HCT116 (cell line): ENCODE measurements around the gene KCNH3. TPM values are rescaled to one million over a fixed set of nuclear protein-coding genes. Genes with fewer than 3 reads are reported as not detected.

Source experiments
- ATAC-seq: fragments of 200-7000 bp; cut with Tn5 transposase; 2 replicates; pipeline ENCODE4 v1.9.1; 2020; ENCODE audit warnings: mild to moderate bottlenecking, moderate library complexity
- BruUV-seq: library from RNA; stranded (reverse); fragments of 400-500 nt; replicated peaks from 2 replicates; lab custom pipeline; 2021; lab: Mats Ljungman, UMichigan
- CTCF ChIA-PET: fragments of 300-600 bp; sonication (Branson Sonifier 250); formaldehyde crosslinking; loops from one replicate; lab custom pipeline; 2021; ENCODE audit warnings: antibody characterized with exemption; lab: Charles Lee
- POLR2A ChIA-PET: fragments of 300-600, 350-600 bp; sonication (Branson Sonifier 250); formaldehyde crosslinking; loops from one replicate; lab custom pipeline; 2021; ENCODE audit warnings: antibody characterized with exemption; lab: Charles Lee
- RAD21 ChIA-PET, 2 experiments: fragments of 300-600 bp; sonication (Branson Sonifier 250); formaldehyde crosslinking; loops; one replicate each; lab custom pipeline; 2023; ENCODE audit warnings: low total read pairs in 2 of 2; ENCODE audit not compliant: uncharacterized antibody in 2 of 2, unreplicated experiment in 2 of 2, low non-redundant PET in 1 of 2; lab: Charles Lee
- DNase-seq: peaks from one replicate; pipeline ENCODE4 v3.0.0-alpha.2; 2010; ENCODE audit warnings: low read depth, low spot score
- H2AFZ ChIP-seq: fragments of 200-600 bp; shearing (Covaris generic), sonication (generic); 2 replicates; pipeline ENCODE4 v1.6.1; 2017; ENCODE audit warnings: low read depth, mixed run types, mixed read lengths, antibody characterized with exemption, low read length; ENCODE audit not compliant: poor library complexity, severe bottlenecking
- H3K27ac ChIP-seq: 2 replicates; pipeline ENCODE4 v1.5.1; 2012; ENCODE audit warnings: low read depth, low read length
- H3K27me3 ChIP-seq: fragments of 200-600 bp; sonication (generic); 2 replicates; pipeline ENCODE4 v1.6.1; 2016; ENCODE audit warnings: mixed run types, low read length, mixed read lengths; ENCODE audit not compliant: insufficient read depth
- H3K36me3 ChIP-seq, 2 experiments: fragments of 200-500 bp in 1 of 2; fragments of 200-600 bp in 1 of 2; sonication (Bioruptor generic) in 1 of 2; sonication (generic) in 1 of 2; 2 replicates each; pipeline versions ENCODE4 v1.5.1 to v1.6.1; 2014 to 2016; ENCODE audit warnings: low read length in 2 of 2, inconsistent platforms in 1 of 2, mixed read lengths in 1 of 2, mixed run types in 1 of 2; ENCODE audit not compliant: insufficient read depth in 2 of 2, control insufficient read depth in 1 of 2
- H3K4me1 ChIP-seq, 2 experiments: fragments of 200-600 bp in 1 of 2; sonication (generic) in 1 of 2; 2 replicates each; pipeline versions ENCODE4 v1.5.1 to v1.6.1; 2012 to 2017; ENCODE audit warnings: low read length in 2 of 2, inconsistent platforms in 1 of 2, mild to moderate bottlenecking in 1 of 2, mixed read lengths in 1 of 2, mixed run types in 1 of 2, moderate library complexity in 1 of 2; ENCODE audit not compliant: insufficient read depth in 2 of 2, control insufficient read depth in 1 of 2
- H3K4me2 ChIP-seq: fragments of 200-600 bp; sonication (generic); 2 replicates; pipeline ENCODE4 v1.6.1; 2017; ENCODE audit warnings: mixed run types, low read length, mixed read lengths
- H3K4me3 ChIP-seq, 2 experiments: fragments of 200-600 bp in 1 of 2; sonication (generic) in 1 of 2; replicated peaks in 1 of 2; 2 replicates each; pipeline ENCODE4 v1.5.1; 2011 to 2016; ENCODE audit warnings: low read length in 2 of 2, control low read depth in 1 of 2, low read depth in 1 of 2, mild to moderate bottlenecking in 1 of 2, mixed read lengths in 1 of 2, mixed run types in 1 of 2
- H3K79me2 ChIP-seq: fragments of 200-600 bp; sonication (generic); 2 replicates; pipeline ENCODE4 v1.6.1; 2017; ENCODE audit warnings: mild to moderate bottlenecking, mixed run types, low read length, moderate library complexity, mixed read lengths; ENCODE audit not compliant: insufficient read depth
- H3K9ac ChIP-seq: fragments of 200-600 bp; sonication (generic); 2 replicates; pipeline ENCODE4 v1.6.1; 2016; ENCODE audit warnings: low read length, mixed read lengths
- H3K9me2 ChIP-seq: fragments of 200-600 bp; sonication (generic), shearing (Covaris generic); 2 replicates; pipeline ENCODE4 v1.6.1; 2017; ENCODE audit warnings: mixed run types, mild to moderate bottlenecking, moderate library complexity; ENCODE audit not compliant: insufficient read depth
- H3K9me3 ChIP-seq, 2 experiments: fragments of 200-500 bp in 1 of 2; fragments of 200-600 bp in 1 of 2; sonication (Bioruptor generic) in 1 of 2; sonication (generic) in 1 of 2; 2 replicates each; pipeline ENCODE4 v1.6.1; 2014 to 2017; ENCODE audit warnings: low read length in 2 of 2, mixed read lengths in 2 of 2, inconsistent platforms in 1 of 2, low read depth in 1 of 2, mild to moderate bottlenecking in 1 of 2, mixed run types in 1 of 2, moderate library complexity in 1 of 2; ENCODE audit not compliant: control insufficient read depth in 1 of 2, insufficient read depth in 1 of 2
- H4K20me1 ChIP-seq: fragments of 200-600 bp; sonication (generic), shearing (Covaris generic); 2 replicates; pipeline ENCODE4 v1.6.1; 2017; ENCODE audit warnings: mixed run types, mild to moderate bottlenecking, moderate library complexity; ENCODE audit not compliant: insufficient read depth
- EGR1 ChIP-seq: IDR thresholded peaks from 2 replicates; pipeline ENCODE4 v1.6.1; 2012; ENCODE audit warnings: low read depth
- JUND ChIP-seq: IDR thresholded peaks from 2 replicates; pipeline ENCODE4 v1.6.1; 2012
- RAD21 ChIP-seq: IDR thresholded peaks from 2 replicates; pipeline ENCODE4 v1.6.1; 2012; ENCODE audit warnings: low read depth, mild to moderate bottlenecking
- SIN3A ChIP-seq: IDR thresholded peaks from 2 replicates; pipeline ENCODE4 v1.6.1; 2012; ENCODE audit warnings: low read depth
- SP1 ChIP-seq: IDR thresholded peaks from 2 replicates; pipeline ENCODE4 v1.6.1; 2012; ENCODE audit warnings: low read depth
- TCF7L2 ChIP-seq: IDR thresholded peaks from 2 replicates; pipeline ENCODE4 v1.7.0; 2011; ENCODE audit warnings: borderline replicate concordance, inconsistent platforms; ENCODE audit not compliant: insufficient read depth, insufficient read length; ENCODE audit errors: extremely low read depth
- YY1 ChIP-seq: IDR thresholded peaks from 2 replicates; pipeline ENCODE4 v1.6.1; 2011; ENCODE audit warnings: low read length, low read depth, moderate library complexity, mild to moderate bottlenecking; ENCODE audit not compliant: insufficient replicate concordance; ENCODE audit errors: extremely low read depth
- intact Hi-C: fragments of 100-400 bp; cut with micrococcal nuclease; formaldehyde crosslinking; loops from 2 replicates; pipeline ENCODE4 v1.10.0; 2022
- total RNA-seq: library from RNA; stranded (reverse); gene quantifications from one replicate; pipeline ENCODE4 v1.2.1, GENCODE V29; 2021; ENCODE audit not compliant: unreplicated experiment
- TF ChIP-seq, protein P1 (sequence below), 3 experiments: fragments of 200-600 bp in 1 of 3; sonication (generic) in 1 of 3; IDR thresholded peaks in 2 of 3; conservative IDR thresholded peaks in 1 of 3; 2 replicates each; pipeline ENCODE4 v1.5.1; 2012 to 2017; ENCODE audit warnings: low read depth in 2 of 3, low read length in 2 of 3, antibody characterized with exemption in 1 of 3, borderline replicate concordance in 1 of 3, control low read depth in 1 of 3, mild to moderate bottlenecking in 1 of 3, mixed read lengths in 1 of 3, mixed run types in 1 of 3, moderate library complexity in 1 of 3; ENCODE audit not compliant: insufficient read depth in 1 of 3
- TF ChIP-seq, protein P2 (sequence below): IDR thresholded peaks from 2 replicates; pipeline ENCODE4 v1.6.1; 2012; ENCODE audit warnings: low read depth
- TF ChIP-seq, protein P3 (sequence below): IDR thresholded peaks from 2 replicates; pipeline ENCODE4 v1.6.1; 2012
- TF ChIP-seq, protein P4 (sequence below): IDR thresholded peaks from 2 replicates; pipeline ENCODE4 v1.6.1; 2012

KCNH3 gene
- total RNA-seq, 1 experiment from 2014 or later: 35.3 TPM

DNA sequence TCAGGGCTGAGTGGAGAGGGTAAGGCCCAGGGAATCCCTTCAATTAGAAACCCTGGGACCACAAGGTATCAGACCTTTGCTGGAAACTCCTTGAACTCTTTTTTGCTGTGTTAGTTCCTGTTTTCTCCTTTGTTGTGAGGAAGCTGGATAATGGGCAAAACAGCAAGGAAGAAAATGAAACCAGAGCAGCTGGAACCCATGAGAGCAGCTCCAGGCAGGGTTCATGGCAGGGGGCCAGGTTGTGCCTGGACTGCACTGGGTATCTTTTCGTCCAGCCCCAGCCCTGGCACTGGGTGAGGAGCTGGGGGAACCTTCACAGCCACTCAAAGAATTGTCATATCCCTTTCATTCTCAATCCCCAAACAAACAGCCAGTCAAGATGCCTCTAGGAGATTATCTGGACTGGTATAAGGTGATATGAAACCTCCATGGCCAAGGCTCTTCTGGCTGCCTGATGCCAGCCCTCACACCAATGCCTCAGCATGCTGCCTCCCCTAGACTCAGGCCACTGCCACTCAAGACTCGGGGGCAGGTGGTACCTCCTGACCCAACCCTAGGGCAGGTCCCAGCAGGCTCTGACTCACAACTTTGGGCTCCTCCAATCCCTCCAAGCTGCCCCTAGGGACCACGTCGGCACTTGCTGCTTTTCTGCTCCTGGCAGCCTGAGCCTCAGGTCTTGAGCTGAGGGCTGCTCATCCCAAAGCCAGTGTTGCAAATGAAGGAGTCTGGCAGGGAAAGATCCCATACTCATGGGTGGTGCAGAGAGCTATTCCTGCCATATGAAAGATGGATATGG, 50.1 kb downstream of the KCNH3 start:
- CTCF ChIA-PET: no interaction called here
- H4K20me1 ChIP-seq: no peaks in the 10 kb centered on the region
- POLR2A ChIA-PET: no interaction called here
- no TSS peak for BruUV-seq
- no peak overlapping the region for H2AFZ ChIP-seq
- H3K4me3 ChIP-seq: no peak overlapping the region
- no peak overlapping the region for H3K9ac ChIP-seq
- DNase-seq: no peak
- ATAC-seq: peak; percentile 44; the same call in 1 of the 2 replicates
- TF ChIP-seq, protein P1, sequence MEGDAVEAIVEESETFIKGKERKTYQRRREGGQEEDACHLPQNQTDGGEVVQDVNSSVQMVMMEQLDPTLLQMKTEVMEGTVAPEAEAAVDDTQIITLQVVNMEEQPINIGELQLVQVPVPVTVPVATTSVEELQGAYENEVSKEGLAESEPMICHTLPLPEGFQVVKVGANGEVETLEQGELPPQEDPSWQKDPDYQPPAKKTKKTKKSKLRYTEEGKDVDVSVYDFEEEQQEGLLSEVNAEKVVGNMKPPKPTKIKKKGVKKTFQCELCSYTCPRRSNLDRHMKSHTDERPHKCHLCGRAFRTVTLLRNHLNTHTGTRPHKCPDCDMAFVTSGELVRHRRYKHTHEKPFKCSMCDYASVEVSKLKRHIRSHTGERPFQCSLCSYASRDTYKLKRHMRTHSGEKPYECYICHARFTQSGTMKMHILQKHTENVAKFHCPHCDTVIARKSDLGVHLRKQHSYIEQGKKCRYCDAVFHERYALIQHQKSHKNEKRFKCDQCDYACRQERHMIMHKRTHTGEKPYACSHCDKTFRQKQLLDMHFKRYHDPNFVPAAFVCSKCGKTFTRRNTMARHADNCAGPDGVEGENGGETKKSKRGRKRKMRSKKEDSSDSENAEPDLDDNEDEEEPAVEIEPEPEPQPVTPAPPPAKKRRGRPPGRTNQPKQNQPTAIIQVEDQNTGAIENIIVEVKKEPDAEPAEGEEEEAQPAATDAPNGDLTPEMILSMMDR (IDR thresholded peaks at IDR 0.05 in 2 of 3, conservative IDR thresholded peaks at IDR 0.05 in 1 of 3; ENCODE audit: borderline replicate concordance in 1 of 3, insufficient read depth in 1 of 3, low read depth in 2 of 3, low read length in 2 of 3): no peak
- TF ChIP-seq JUND: no peak
- no peak for TF ChIP-seq SP1
- TF ChIP-seq SIN3A: no peak
- no peak overlapping the region for H3K4me2 ChIP-seq
- H3K36me3 ChIP-seq: no peaks in the 10 kb centered on the region; a peak in 1 of 4 replicates
- RAD21 ChIA-PET: no interaction called here
- no peaks in the 10 kb centered on the region for H3K9me2 ChIP-seq
- intact Hi-C loops: no loop called here
- H3K27me3 ChIP-seq: no peaks in the 10 kb centered on the region
- no peaks in the 10 kb centered on the region for H3K79me2 ChIP-seq
- no peaks in the 10 kb centered on the region for H3K4me1 ChIP-seq
- H3K27ac ChIP-seq: no peak overlapping the region
- no peaks in the 10 kb centered on the region for H3K9me3 ChIP-seq

DNA sequence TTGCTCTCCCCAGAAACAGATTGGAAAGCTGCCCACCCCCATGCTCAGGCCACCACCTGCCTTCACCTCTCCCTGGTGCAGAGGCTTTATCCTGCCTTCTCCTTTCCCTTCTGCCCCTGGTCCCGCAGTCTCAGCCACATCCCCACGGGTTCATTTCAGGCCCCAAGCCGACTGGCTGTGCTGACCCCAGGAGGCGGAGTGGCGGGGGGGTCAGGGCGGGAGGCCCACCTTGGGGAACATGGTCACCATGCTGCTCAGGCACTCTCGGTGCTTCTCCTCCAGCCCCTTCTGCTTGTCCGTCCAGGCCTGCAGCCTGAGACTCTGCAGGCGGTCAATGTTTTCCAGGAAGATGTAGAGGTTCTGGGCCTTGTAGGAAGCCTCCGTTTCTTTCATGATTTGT, 59.7 kb downstream of the KCNH3 start:
- Histone ChIP-seq H3K9ac (no peak overlapping the region), H3K4me1 (no peaks in the 10 kb centered on the region), H3K9me3 (no peaks in the 10 kb centered on the region), H3K27me3 (no peaks in the 10 kb centered on the region), H3K27ac (no peak overlapping the region), H3K9me2 (no peaks in the 10 kb centered on the region), H3K4me3 (no peak overlapping the region), H3K79me2 (no peaks in the 10 kb centered on the region), H4K20me1 (no peaks in the 10 kb centered on the region), H3K4me2 (no peak overlapping the region), H2AFZ (no peak overlapping the region), H3K36me3 (no peaks in the 10 kb centered on the region)
- intact Hi-C loops: no loop called here
- BruUV-seq: no TSS peak
- DNase-seq (no peak), ATAC-seq (no peak)
- ChIA-PET CTCF (no interaction called here), POLR2A (interaction anchor here (0.8 kb wide), 1 partner anchor 232 kb away, joined by 4 read pairs; the partner anchor contains the start of gene SPATS2), RAD21 (no interaction called here)
- TF ChIP-seq TCF7L2 (no peak), YY1 (no peak), EGR1 (no peak), RAD21 (no peak)
- TF ChIP-seq, protein P2, sequence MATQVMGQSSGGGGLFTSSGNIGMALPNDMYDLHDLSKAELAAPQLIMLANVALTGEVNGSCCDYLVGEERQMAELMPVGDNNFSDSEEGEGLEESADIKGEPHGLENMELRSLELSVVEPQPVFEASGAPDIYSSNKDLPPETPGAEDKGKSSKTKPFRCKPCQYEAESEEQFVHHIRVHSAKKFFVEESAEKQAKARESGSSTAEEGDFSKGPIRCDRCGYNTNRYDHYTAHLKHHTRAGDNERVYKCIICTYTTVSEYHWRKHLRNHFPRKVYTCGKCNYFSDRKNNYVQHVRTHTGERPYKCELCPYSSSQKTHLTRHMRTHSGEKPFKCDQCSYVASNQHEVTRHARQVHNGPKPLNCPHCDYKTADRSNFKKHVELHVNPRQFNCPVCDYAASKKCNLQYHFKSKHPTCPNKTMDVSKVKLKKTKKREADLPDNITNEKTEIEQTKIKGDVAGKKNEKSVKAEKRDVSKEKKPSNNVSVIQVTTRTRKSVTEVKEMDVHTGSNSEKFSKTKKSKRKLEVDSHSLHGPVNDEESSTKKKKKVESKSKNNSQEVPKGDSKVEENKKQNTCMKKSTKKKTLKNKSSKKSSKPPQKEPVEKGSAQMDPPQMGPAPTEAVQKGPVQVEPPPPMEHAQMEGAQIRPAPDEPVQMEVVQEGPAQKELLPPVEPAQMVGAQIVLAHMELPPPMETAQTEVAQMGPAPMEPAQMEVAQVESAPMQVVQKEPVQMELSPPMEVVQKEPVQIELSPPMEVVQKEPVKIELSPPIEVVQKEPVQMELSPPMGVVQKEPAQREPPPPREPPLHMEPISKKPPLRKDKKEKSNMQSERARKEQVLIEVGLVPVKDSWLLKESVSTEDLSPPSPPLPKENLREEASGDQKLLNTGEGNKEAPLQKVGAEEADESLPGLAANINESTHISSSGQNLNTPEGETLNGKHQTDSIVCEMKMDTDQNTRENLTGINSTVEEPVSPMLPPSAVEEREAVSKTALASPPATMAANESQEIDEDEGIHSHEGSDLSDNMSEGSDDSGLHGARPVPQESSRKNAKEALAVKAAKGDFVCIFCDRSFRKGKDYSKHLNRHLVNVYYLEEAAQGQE: no peak
- TF ChIP-seq, protein P3, sequence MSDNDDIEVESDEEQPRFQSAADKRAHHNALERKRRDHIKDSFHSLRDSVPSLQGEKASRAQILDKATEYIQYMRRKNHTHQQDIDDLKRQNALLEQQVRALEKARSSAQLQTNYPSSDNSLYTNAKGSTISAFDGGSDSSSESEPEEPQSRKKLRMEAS: no peak
- TF ChIP-seq, protein P4, sequence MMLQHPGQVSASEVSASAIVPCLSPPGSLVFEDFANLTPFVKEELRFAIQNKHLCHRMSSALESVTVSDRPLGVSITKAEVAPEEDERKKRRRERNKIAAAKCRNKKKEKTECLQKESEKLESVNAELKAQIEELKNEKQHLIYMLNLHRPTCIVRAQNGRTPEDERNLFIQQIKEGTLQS: no peak
